AG09319 (cell line): Measurements from ENCODE around the gene AXIN2.
"Not testable (repeated sequence)": the region's sequence is repeated elsewhere in the genome, so short reads cannot be mapped to it uniquely, and the experiment has no call there.

Experiments
- DNase-seq: peaks from one replicate; pipeline ENCODE4 v3.0.0-alpha.2; 2010; ENCODE audit warnings: low read depth; ENCODE audit errors: extremely low read depth
- CTCF ChIP-seq: IDR thresholded peaks from 2 replicates; pipeline ENCODE4 v1.5.1; 2011; ENCODE audit warnings: low read depth, mild to moderate bottlenecking, inconsistent platforms, low read length, moderate library complexity

Gene AXIN2

DNA sequence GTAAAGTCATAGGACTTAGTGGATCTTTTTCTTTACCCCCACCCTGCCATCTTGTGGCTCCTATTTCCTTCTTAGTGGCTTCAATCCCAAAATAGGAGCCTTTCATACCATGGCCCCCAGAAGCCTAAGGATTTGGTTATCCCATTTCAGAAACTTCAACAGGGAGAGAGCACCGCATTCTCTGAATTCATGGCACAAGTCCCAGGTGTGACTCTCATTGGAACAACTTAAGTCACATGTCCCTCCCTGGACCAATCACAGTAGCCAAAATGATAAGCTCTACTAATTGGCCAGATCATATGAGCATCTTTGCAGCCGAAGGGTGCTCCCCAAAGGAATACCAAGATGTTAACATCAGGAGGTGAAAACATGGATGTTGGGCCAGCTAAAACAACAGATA is 43.2 kb downstream of the AXIN2 start:
- TF ChIP-seq CTCF = no peak
- no peak for DNase-seq

DNA sequence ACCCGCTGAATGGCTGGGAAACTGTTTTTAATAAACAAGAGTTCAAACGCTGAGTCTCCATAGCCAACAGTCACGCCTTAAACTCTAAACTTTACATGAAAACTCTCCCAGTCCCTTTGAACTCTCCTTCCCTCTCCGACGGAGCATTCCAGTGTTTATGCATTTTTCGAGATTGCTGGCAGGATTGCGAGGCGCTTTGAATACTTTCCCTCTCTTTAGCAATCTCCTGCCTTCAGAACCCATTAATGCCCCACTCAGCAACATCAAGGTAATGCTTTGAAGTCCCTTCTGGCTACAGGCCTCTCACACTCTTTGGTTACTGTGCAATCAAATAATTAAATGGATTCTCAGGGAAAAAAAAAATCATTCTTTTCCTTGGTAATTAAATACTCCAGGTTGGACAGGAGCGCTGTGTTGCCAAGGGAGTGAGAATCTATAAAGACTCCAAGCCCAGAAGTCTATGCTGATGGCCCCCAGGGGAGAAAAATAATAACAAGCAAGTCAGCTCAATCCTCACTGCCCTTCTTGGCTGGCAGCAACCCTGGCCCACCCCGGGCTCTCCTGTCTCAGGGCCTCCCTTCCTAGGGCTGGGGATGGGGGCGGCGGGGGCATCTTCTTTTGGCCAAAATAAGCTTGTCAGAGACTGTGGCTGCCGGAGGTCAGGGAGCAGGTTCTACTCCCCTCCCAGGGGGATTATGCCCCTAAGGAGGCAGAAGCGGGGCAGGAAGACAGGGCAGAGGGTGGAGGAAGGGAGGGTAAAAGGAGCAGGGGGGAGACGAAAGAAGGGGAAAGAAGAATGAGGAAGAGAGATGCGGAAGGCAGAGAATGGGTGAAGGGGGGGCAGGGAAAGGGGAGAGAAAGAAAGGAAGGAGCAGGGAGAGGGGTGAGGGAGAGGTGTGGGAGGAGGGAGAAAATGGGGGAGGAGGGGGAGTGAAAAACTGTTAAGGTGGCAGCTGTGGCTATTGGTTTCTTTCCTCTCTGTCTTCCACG is 45.2 kb downstream of the AXIN2 start:
- DNase-seq = peak; percentile 60
- TF ChIP-seq CTCF = no peak

- DNase-seq = no peak
- TF ChIP-seq CTCF = no peak
These were observed 45.9 kb downstream of the AXIN2 start for GRCh38 chr17:65515512-65515911.

GRCh38 chr17:65514541-65514940 is 46.9 kb downstream of the AXIN2 start:
- DNase-seq = no peak
- no peak for TF ChIP-seq CTCF

GRCh38 chr17:65514082-65514481 is 47.4 kb downstream of the AXIN2 start:
- DNase-seq = no peak
- no peak for TF ChIP-seq CTCF

GRCh38 chr17:65511316-65511715 is 50.1 kb downstream of the AXIN2 start:
- DNase-seq = no peak
- no peak for TF ChIP-seq CTCF

GRCh38 chr17:65509032-65509431 is 52.4 kb downstream of the AXIN2 start:
- no peak for DNase-seq
- no peak for TF ChIP-seq CTCF

DNA sequence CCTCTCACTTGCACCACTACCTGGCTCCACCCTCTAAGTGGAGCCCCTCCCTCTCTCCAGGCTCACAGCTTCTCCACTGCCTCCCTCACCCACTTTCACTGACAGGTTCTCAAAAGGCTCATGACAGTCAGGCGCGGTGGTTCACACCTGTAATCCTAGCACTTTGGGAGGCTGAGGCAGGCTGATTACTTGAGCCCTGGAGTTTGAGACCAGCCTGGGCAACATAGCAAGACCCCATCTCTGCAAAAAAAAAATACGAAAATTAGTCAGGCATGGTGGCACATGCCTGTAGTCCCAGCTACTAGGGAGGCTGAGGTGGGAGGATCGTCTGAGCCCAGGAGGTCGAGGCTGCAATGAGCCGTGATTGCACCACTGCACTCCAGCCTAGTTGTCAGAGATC is 56.8 kb downstream of the AXIN2 start:
- not testable (repeated sequence) for DNase-seq
